Left ventricle myocardium superior (tissue), 1 donor: ENCODE results near the gene BRIP1. TPM values are rescaled to one million over a fixed set of nuclear protein-coding genes. Genes with fewer than 3 reads are reported as not detected.

ENCODE experiments used
- ATAC-seq: fragments of 200-7000 bp; cut with Tn5 transposase; one replicate; pipeline ENCODE4 v1.9.1; 2020; ENCODE audit warnings: mild to moderate bottlenecking, moderate library complexity
- DNase-seq: peaks from one replicate; pipeline ENCODE4 v3.0.0-alpha.2; 2020
- intact Hi-C: fragments of 100-400 bp; cut with micrococcal nuclease; formaldehyde crosslinking; loops from one replicate; pipeline ENCODE4 v1.11.0; 2022
- total RNA-seq: library from RNA; stranded (reverse); fragmentation: NEBNext Ultra II Directional; extraction: Animal tissue kit (Norgen Biotek cat#: 25700); gene quantifications from one replicate; pipeline ENCODE4 v1.2.1, GENCODE V29; 2021
- donor health status: DM: no; HTN: yes; CAD: no; lungs with severe emphysema.

BRIP1 gene
- total RNA-seq, 1 donor from 2014 or later: 0.35 TPM

GRCh38 chr17:61809816-61810392, 53.4 kb downstream of the BRIP1 start:
- ATAC-seq (no peak), DNase-seq (no peak)
- intact Hi-C loops: no loop called here

GRCh38 chr17:61808442-61808841, 54.9 kb downstream of the BRIP1 start:
- intact Hi-C loops: no loop called here
- ATAC-seq (no peak), DNase-seq (no peak)

- ATAC-seq (no peak), DNase-seq (no peak)
- intact Hi-C loops: no loop called here
Observed at GRCh38 chr17:61806936-61807335, 56.4 kb downstream of the BRIP1 start.

GRCh38 chr17:61806081-61806828, 57.1 kb downstream of the BRIP1 start:
- intact Hi-C loops: no loop called here
- DNase-seq (no peak), ATAC-seq (no peak)

- no peak for DNase-seq
- ATAC-seq: no peak
- intact Hi-C loops: no loop called here
Observed at GRCh38 chr17:61805399-61805798, 57.9 kb downstream of the BRIP1 start.

- no peak for ATAC-seq
- DNase-seq: no peak
- intact Hi-C loops: no loop called here
Observed at GRCh38 chr17:61803796-61804195, 59.5 kb downstream of the BRIP1 start.

- DNase-seq: no peak
- intact Hi-C loops: no loop called here
- ATAC-seq: no peak
Observed at GRCh38 chr17:61803216-61803615, 60.1 kb downstream of the BRIP1 start.

GRCh38 chr17:61799812-61800484, 63.4 kb downstream of the BRIP1 start:
- intact Hi-C loops: no loop called here
- DNase-seq (no peak), ATAC-seq (no peak)

GRCh38 chr17:61797283-61797682, 66.0 kb downstream of the BRIP1 start:
- ATAC-seq: no peak
- DNase-seq: no peak
- intact Hi-C loops: no loop called here

- DNase-seq: no peak
- no peak for ATAC-seq
- intact Hi-C loops: no loop called here
Observed at GRCh38 chr17:61795546-61795945, 67.8 kb downstream of the BRIP1 start.

- ATAC-seq (no peak), DNase-seq (no peak)
- intact Hi-C loops: no loop called here
Observed at GRCh38 chr17:61794792-61795191, 68.5 kb downstream of the BRIP1 start.

- intact Hi-C loops: no loop called here
- ATAC-seq: no peak
- no peak for DNase-seq
Observed at GRCh38 chr17:61794242-61794641, 69.1 kb downstream of the BRIP1 start.

- ATAC-seq (no peak), DNase-seq (no peak)
- intact Hi-C loops: no loop called here
Observed at GRCh38 chr17:61793565-61793964, 69.8 kb downstream of the BRIP1 start.

- intact Hi-C loops: no loop called here
- no peak for DNase-seq
Observed at GRCh38 chr17:61789872-61790271, 73.5 kb downstream of the BRIP1 start.

GRCh38 chr17:61786088-61786487, 77.2 kb downstream of the BRIP1 start:
- no peak for ATAC-seq
- no peak for DNase-seq
- intact Hi-C loops: no loop called here

More at GRCh38 chr17:61789872-61790271, 73.5 kb downstream of the BRIP1 start:
- no peak for ATAC-seq

GRCh38 chr17:61784510-61784909, 78.8 kb downstream of the BRIP1 start:
- ATAC-seq (no peak), DNase-seq (no peak)
- intact Hi-C loops: no loop called here

- ATAC-seq (no peak), DNase-seq (no peak)
- intact Hi-C loops: no loop called here
Observed at GRCh38 chr17:61783556-61784304, 79.6 kb downstream of the BRIP1 start.

GRCh38 chr17:61783120-61783519, 80.2 kb downstream of the BRIP1 start:
- ATAC-seq (no peak), DNase-seq (no peak)
- intact Hi-C loops: no loop called here

GRCh38 chr17:61782683-61783082, 80.6 kb downstream of the BRIP1 start:
- ATAC-seq: no peak
- intact Hi-C loops: no loop called here
- no peak for DNase-seq

GRCh38 chr17:61775364-61775763, 88.0 kb downstream of the BRIP1 start:
- DNase-seq (no peak), ATAC-seq (no peak)
- intact Hi-C loops: no loop called here
